Activated B cell treated with CpG ODN at 0.5 μM for 24 hours (primary cell): ENCODE results near the gene IPO9. TPM values are rescaled to one million over a fixed set of nuclear protein-coding genes. Genes with fewer than 3 reads are reported as not detected.

Experiments used
- ATAC-seq: fragments of 200-7000 bp; cut with Tn5 transposase; one replicate; pipeline ENCODE4 v1.10.0; 2021; ENCODE audit warnings: low read depth, mild to moderate bottlenecking, moderate library complexity
- CTCF ChIA-PET: fragments of 350-600 bp; sonication (Branson Sonifier 250); formaldehyde crosslinking; loops from one replicate; lab custom pipeline; 2021; ENCODE audit warnings: antibody characterized with exemption; lab: Charles Lee
- POLR2A ChIA-PET: fragments of 350-600 bp; sonication (Branson Sonifier 250); formaldehyde crosslinking; loops from one replicate; lab custom pipeline; 2021; ENCODE audit warnings: antibody characterized with exemption; lab: Charles Lee
- DNase-seq: peaks from one replicate; pipeline ENCODE4 v3.0.0; 2022
- H3K27ac Mint-ChIP-seq: one replicate; pipeline ENCODE4 v1.8.0; 2020; ENCODE audit warnings: mixed read lengths
- H3K27me3 Mint-ChIP-seq: one replicate; pipeline ENCODE4 v1.8.0; 2021; ENCODE audit warnings: mixed read lengths
- H3K36me3 Mint-ChIP-seq: one replicate; pipeline ENCODE4 v1.8.0; 2021; ENCODE audit warnings: low read depth, mixed read lengths
- H3K4me1 Mint-ChIP-seq: one replicate; pipeline ENCODE4 v1.8.0; 2021; ENCODE audit warnings: mixed read lengths
- H3K4me3 Mint-ChIP-seq: one replicate; pipeline ENCODE4 v1.8.0; 2020; ENCODE audit warnings: mild to moderate bottlenecking, mixed read lengths
- H3K9me3 Mint-ChIP-seq: one replicate; pipeline ENCODE4 v1.8.0; 2020; ENCODE audit warnings: mixed read lengths
- CTCF ChIP-seq: fragments of 200-600 bp; IDR thresholded peaks from one replicate; pipeline ENCODE4 v1.8.0; 2022; ENCODE audit warnings: antibody characterized with exemption, mild to moderate bottlenecking
- intact Hi-C: fragments of 100-400 bp; cut with micrococcal nuclease; formaldehyde crosslinking; loops from one replicate; pipeline ENCODE4 v1.15.1; 2024
- total RNA-seq: library from RNA; stranded (reverse); gene quantifications from 2 replicates; pipeline ENCODE4 v1.2.3, GENCODE V29; 2022

Gene IPO9
- total RNA-seq, 1 donor from 2014 or later, result 48.2 TPM

GRCh38 chr1:201842472-201843027 is 13.6 kb downstream of the IPO9 start:
- DNase-seq, result no peak
- H3K4me3 Mint-ChIP-seq, result no peak overlapping the region
- peaks cover 26% of the 10 kb centered on the region for H3K36me3 Mint-ChIP-seq
- ChIA-PET CTCF (interaction anchor here (1.1 kb wide), 1 partner anchor 13 kb away, joined by 3 read pairs; no protein-coding TSS in a partner anchor), POLR2A (no interaction called here)
- H3K27me3 Mint-ChIP-seq, result no peaks in the 10 kb centered on the region
- no peak for ATAC-seq
- H3K4me1 Mint-ChIP-seq, result peaks cover 21% of the 10 kb centered on the region
- TF ChIP-seq CTCF, result no peak
- no peaks in the 10 kb centered on the region for H3K9me3 Mint-ChIP-seq
- intact Hi-C loops, result no loop called here
- H3K27ac Mint-ChIP-seq, result no peak overlapping the region

- no peaks in the 10 kb centered on the region for H3K9me3 Mint-ChIP-seq
- no peak overlapping the region for H3K4me3 Mint-ChIP-seq
- DNase-seq, result no peak
- no peak for ATAC-seq
- H3K4me1 Mint-ChIP-seq, result peaks cover 20% of the 10 kb centered on the region
- POLR2A ChIA-PET, result no interaction called here
- H3K27ac Mint-ChIP-seq, result no peak overlapping the region
- peaks cover 42% of the 10 kb centered on the region for H3K36me3 Mint-ChIP-seq
- intact Hi-C loops, result no loop called here
- CTCF ChIA-PET, result no interaction called here
- TF ChIP-seq CTCF, result no peak
- no peaks in the 10 kb centered on the region for H3K27me3 Mint-ChIP-seq
These were observed 16.6 kb downstream of the IPO9 start for GRCh38 chr1:201845331-201846083.

- Mint-ChIP-seq H3K36me3 (peaks cover 47% of the 10 kb centered on the region), H3K27me3 (no peaks in the 10 kb centered on the region), H3K4me1 (peaks cover 8% of the 10 kb centered on the region), H3K27ac (no peak overlapping the region), H3K4me3 (no peak overlapping the region), H3K9me3 (no peaks in the 10 kb centered on the region)
- CTCF ChIA-PET, result interaction anchor here (1.1 kb wide), 1 partner anchor 138 kb away, joined by 3 read pairs; no protein-coding TSS in a partner anchor
- intact Hi-C loops, result no loop called here
- TF ChIP-seq CTCF, result no peak
- DNase-seq, result no peak
- ATAC-seq, result no peak
- POLR2A ChIA-PET, result no interaction called here
These were observed 18.2 kb downstream of the IPO9 start for GRCh38 chr1:201847150-201847549.

- no peak for TF ChIP-seq CTCF
- intact Hi-C loops, result no loop called here
- H3K9me3 Mint-ChIP-seq, result no peaks in the 10 kb centered on the region
- POLR2A ChIA-PET, result no interaction called here
- H3K4me3 Mint-ChIP-seq, result no peak overlapping the region
- H3K27ac Mint-ChIP-seq, result no peak overlapping the region
- H3K27me3 Mint-ChIP-seq, result no peaks in the 10 kb centered on the region
- ATAC-seq (no peak), DNase-seq (no peak)
- CTCF ChIA-PET, result interaction anchor here (0.7 to 1.1 kb wide), 2 partner anchors 20 to 139 kb away, joined by 3 to 4 read pairs; partner anchors contain the start of gene IPO9
- H3K36me3 Mint-ChIP-seq, result peaks cover 55% of the 10 kb centered on the region
- H3K4me1 Mint-ChIP-seq, result no peaks in the 10 kb centered on the region
These were observed 19.3 kb downstream of the IPO9 start for GRCh38 chr1:201848230-201848629.

- Mint-ChIP-seq H3K36me3 (peaks cover 65% of the 10 kb centered on the region), H3K27me3 (no peaks in the 10 kb centered on the region), H3K4me1 (no peaks in the 10 kb centered on the region), H3K27ac (no peak overlapping the region), H3K4me3 (no peak overlapping the region), H3K9me3 (no peaks in the 10 kb centered on the region)
- TF ChIP-seq CTCF, result no peak
- intact Hi-C loops, result no loop called here
- no peak for ATAC-seq
- DNase-seq, result no peak
- POLR2A ChIA-PET, result interaction anchor here (0.5 kb wide), 1 partner anchor 513 kb away, joined by 6 read pairs; no protein-coding TSS in a partner anchor
- CTCF ChIA-PET, result no interaction called here
These were observed 20.6 kb downstream of the IPO9 start for GRCh38 chr1:201849372-201850052.
